COLO668 (cell line): ENCODE measurements around the gene DRICH1.
"Not testable (repeated sequence)": the region's sequence is repeated elsewhere in the genome, so short reads cannot be mapped to it uniquely, and the experiment has no call there.

Experiments used
- DNase-seq: peaks from one replicate; lab custom pipeline; 2025; ENCODE audit not compliant: unreplicated experiment; lab: John Stamatoyannopoulos, UW

DRICH1 gene

DNA sequence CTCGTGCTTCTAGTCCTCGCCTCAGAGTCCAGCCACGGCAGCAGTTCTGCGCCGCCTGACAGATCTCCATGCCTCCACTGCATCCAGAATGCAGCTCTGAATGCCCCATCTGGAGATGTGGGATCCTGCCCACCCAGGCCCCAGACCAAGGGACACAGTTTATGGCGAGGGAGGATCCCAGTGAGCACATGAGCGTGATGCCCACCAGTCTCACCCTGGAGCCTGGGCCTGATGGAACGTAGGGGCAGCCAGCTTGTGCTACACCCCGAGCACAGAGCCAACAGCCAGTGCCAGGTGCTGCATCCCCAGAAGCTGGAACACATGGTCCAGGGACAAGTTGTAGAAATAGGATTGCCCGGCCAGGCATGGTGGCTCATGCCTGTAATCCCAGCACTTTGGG, 62.4 kb downstream of the DRICH1 start:
- no peak for DNase-seq

DNA sequence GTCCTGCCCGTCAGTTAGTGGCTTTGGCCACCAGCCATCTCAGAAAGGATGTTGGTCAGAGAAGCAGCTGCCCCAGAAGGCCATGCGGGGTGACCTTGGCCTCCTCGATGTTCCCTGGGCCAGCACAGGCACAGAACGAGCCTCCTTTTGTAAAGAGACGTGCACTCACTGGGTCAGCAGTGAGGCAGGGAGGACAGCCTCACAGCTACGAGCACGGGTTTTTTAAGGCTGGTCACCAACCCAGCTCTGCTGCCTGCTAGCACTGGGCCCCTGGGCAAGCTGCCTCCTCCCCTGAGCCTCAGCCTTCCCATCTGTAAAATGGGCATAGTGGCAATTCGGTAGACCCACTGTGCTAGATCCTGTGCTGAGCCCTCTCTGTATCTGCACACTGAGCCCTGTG, 62.8 kb downstream of the DRICH1 start:
- no peak for DNase-seq

DNA sequence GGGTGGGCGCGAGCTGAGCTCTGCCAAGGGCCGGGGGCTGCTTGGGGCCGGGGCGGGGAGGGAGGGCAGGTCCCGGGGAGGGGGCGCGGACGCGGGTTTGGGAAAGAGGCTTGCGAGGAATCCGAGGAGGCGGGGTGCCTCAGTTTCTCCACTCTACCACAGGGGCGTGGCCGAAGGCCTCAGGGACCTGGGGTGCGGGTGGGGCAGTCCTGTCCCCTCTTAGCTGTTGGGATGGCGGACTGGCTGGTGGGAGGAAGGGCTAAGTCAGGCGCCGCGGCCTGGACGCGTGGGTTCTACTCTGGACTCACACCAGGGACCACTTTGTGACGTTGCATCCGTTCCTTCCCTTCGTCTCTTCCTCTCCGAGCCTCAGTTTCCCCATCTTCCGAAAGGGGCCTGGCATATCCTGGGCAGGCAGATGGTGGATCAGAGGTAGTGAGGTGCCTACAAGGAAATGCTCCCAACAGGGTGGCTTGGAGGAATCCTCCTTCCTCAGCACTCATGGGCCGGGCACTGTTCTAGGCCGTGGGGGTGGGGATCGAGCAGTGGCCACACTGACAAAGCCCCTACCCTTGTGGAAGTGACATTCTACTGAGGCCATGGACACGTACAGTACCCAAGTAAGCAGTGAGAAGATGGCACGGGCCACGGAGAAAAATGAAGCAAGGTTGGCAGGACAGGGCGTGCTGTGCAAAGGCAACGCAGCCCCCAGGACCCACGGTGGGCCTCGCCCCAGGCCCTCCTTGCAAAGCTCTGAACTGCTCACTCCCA, 65.2 kb downstream of the DRICH1 start:
- DNase-seq: no peak

DNA sequence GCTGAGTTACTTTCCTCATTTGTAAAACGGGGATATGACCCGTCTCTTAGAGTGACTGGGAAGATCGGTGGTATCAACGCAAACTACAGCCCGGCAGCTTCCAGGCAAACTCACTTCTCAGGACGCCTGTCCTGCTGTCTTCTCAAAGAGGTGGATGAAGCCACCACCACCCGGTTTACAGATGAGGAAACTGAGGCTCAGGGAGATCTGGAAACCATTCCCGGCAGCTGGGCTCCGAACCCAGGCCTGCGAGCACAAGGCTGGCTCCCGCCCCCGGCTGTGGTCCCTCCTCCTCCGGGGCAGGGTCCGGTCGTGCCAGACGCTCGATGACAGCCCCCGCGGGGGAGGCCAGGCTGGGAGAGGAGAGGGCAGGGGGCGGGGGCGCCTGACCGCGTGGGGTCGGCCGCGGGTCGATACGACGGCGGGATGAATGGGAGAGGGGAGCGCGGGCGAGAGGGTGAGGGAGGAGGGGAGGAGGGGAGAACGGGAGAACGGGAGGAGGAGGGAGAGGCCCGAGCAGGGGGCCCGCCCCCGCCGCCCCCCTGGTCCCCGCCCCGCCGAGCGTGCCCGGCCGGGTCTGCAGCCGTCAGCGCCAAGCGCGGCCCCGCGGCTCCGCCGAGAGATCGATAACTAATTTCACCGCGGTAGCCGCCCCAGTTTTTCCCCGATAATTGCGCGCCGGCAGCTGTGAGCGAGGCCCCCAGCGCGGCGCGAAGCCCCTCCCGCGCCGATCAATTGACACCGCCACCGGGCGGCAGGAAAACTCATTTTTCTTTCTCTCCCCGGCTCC, 66.0 kb downstream of the DRICH1 start:
- peak; percentile 13 for DNase-seq

DNA sequence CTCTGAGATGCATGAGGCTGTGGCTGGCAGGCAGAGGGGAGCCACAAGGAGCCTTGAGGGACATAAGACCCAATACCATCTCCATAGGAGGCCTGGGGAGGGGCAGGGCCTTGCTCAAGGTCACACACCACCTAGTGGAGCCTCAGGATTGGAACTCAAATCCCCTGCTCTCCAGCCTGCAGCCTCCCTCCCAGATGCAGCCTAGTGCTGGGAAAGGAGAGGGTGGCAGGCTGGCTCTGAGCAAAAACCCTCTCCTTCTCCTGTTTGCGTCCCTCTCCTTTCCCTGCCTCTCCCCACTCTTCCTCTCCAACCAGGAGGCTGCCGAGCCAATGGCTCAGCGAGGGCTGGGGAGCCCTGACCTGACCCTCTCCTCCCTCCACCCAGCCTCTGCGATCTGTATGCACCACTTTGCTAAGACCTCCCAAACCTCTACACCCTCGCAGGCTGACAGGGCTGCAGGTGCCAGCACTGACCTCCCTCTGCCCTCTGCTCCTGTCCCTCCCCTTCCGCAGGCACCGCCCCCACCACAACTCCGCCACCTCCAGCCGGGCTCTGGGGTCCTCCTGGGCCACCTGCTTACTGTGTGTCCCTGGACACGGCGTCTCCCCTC, 66.7 kb downstream of the DRICH1 start:
- DNase-seq: no peak

GRCh38 chr22:23564276-23564675, 67.8 kb downstream of the DRICH1 start:
- DNase-seq: no peak

GRCh38 chr22:23563111-23563510, 69.0 kb downstream of the DRICH1 start:
- no peak for DNase-seq

DNA sequence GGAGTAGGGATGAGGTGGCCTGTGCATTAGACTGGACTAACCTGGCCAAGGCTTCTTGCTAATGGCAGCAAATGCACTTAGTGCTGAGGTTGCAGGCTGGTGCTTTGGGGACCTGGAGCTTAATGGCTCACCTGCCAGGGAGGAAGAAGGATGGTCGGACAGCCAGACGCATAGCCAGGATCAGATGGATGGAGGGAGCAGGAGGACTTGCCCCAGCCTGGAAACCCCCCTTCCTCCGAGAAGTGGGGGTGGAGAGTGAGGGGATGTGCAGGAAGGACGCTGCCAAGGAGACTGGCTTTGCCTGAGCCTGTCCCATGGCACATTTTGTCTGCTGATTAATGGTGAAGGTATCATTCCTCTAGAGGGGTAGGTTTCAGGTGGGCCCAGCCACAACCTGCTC, 69.9 kb downstream of the DRICH1 start:
- DNase-seq: no peak

GRCh38 chr22:23561025-23561510, 71.1 kb downstream of the DRICH1 start:
- not testable (repeated sequence) for DNase-seq

GRCh38 chr22:23560215-23560614, 71.9 kb downstream of the DRICH1 start:
- not testable (repeated sequence) for DNase-seq
